Thoracic aorta (tissue), 2 donors: ENCODE data around the gene GABRB2. TPM values are rescaled to one million over a fixed set of nuclear protein-coding genes. Genes with fewer than 3 reads are reported as not detected.

ENCODE experiments used
- ATAC-seq: fragments of 150-250 bp; one replicate; pipeline ENCODE4 v1.8.0; 2017; ENCODE audit warnings: low read depth; ENCODE audit not compliant: insufficient number of reproducible peaks, low FRiP score
- DNase-seq: peaks from one replicate; pipeline ENCODE4 v3.0.0-alpha.2; 2020; ENCODE audit warnings: low spot score
- H3K27ac ChIP-seq, 2 donors: fragments of 200-600 bp; sonication (generic); 1 replicate in 1 of 2; 2 replicates in 1 of 2; pipeline ENCODE4 v1.5.1; 2016; ENCODE audit warnings: mild to moderate bottlenecking in 2 of 2, moderate library complexity in 2 of 2
- H3K27me3 ChIP-seq: fragments of 200-600 bp; sonication (generic); replicated peaks from 2 replicates; pipeline ENCODE4 v1.6.0; 2016; ENCODE audit warnings: mild to moderate bottlenecking; ENCODE audit not compliant: insufficient read depth
- H3K36me3 ChIP-seq: fragments of 200-600 bp; sonication (generic); one replicate; pipeline ENCODE4 v1.5.1; 2016
- H3K4me1 ChIP-seq, 2 donors: fragments of 200-600 bp; sonication (generic); 1 replicate in 1 of 2; 2 replicates in 1 of 2; pipeline versions ENCODE4 v1.5.1 to v1.6.0; 2016; ENCODE audit warnings: low read depth in 2 of 2, mild to moderate bottlenecking in 1 of 2; ENCODE audit not compliant: control insufficient read depth in 1 of 2
- H3K4me3 ChIP-seq: fragments of 200-600 bp; sonication (generic); 2 replicates; pipeline ENCODE4 v1.5.1; 2016; ENCODE audit warnings: mild to moderate bottlenecking
- H3K9me3 ChIP-seq: fragments of 200-600 bp; sonication (generic); 2 replicates; pipeline ENCODE4 v1.5.1; 2016
- CTCF ChIP-seq: fragments of 200-600 bp; sonication (generic); IDR thresholded peaks from one replicate; pipeline ENCODE4 v1.5.1; 2019; ENCODE audit warnings: antibody characterized with exemption
- total RNA-seq, 2 donors: library from RNA; depleted of rRNA; stranded (reverse); fragments of >200 nt; gene quantifications; one replicate each; pipeline versions ENCODE4 v1.1.0 to v1.2.3, GENCODE V29; 2016

Gene GABRB2
- total RNA-seq, 2 donors from 2014 or later = 0.27 to 0.78 TPM

GRCh38 chr5:161414896-161415295, 131.6 kb downstream of the GABRB2 start:
- DNase-seq = no peak

GRCh38 chr5:161414037-161414436, 132.5 kb downstream of the GABRB2 start:
- no peak for TF ChIP-seq CTCF
- DNase-seq (no peak), ATAC-seq (no peak)
- H3K36me3 ChIP-seq = no peaks in the 10 kb centered on the region
- H3K9me3 ChIP-seq = no peaks in the 10 kb centered on the region
- no peak overlapping the region for H3K27ac ChIP-seq
- H3K27me3 ChIP-seq = no peaks in the 10 kb centered on the region
- no peaks in the 10 kb centered on the region for H3K4me1 ChIP-seq
- H3K4me3 ChIP-seq = no peak overlapping the region

More at GRCh38 chr5:161414896-161415295, 131.6 kb downstream of the GABRB2 start:
- ATAC-seq = no peak
- Histone ChIP-seq H3K4me3 (no peak overlapping the region), H3K4me1 (no peaks in the 10 kb centered on the region), H3K27me3 (no peaks in the 10 kb centered on the region), H3K9me3 (no peaks in the 10 kb centered on the region), H3K36me3 (no peaks in the 10 kb centered on the region), H3K27ac (no peak overlapping the region)
- no peak for TF ChIP-seq CTCF

GRCh38 chr5:161412792-161413191, 133.7 kb downstream of the GABRB2 start:
- TF ChIP-seq CTCF = no peak
- no peaks in the 10 kb centered on the region for H3K27me3 ChIP-seq
- H3K27ac ChIP-seq = no peak overlapping the region
- DNase-seq (no peak), ATAC-seq (no peak)
- no peaks in the 10 kb centered on the region for H3K36me3 ChIP-seq
- no peaks in the 10 kb centered on the region for H3K9me3 ChIP-seq
- H3K4me3 ChIP-seq = no peak overlapping the region
- H3K4me1 ChIP-seq = no peaks in the 10 kb centered on the region

GRCh38 chr5:161411156-161411555, 135.4 kb downstream of the GABRB2 start:
- ATAC-seq = no peak
- no peaks in the 10 kb centered on the region for H3K36me3 ChIP-seq
- H3K27me3 ChIP-seq = no peaks in the 10 kb centered on the region
- DNase-seq = no peak
- no peak for TF ChIP-seq CTCF
- H3K4me3 ChIP-seq = no peak overlapping the region
- no peak overlapping the region for H3K27ac ChIP-seq
- no peaks in the 10 kb centered on the region for H3K9me3 ChIP-seq
- H3K4me1 ChIP-seq = no peaks in the 10 kb centered on the region

GRCh38 chr5:161410640-161411039, 135.9 kb downstream of the GABRB2 start:
- no peak for ATAC-seq

More at GRCh38 chr5:161410640-161411039, 135.9 kb downstream of the GABRB2 start:
- Histone ChIP-seq H3K9me3 (no peaks in the 10 kb centered on the region), H3K27ac (no peak overlapping the region), H3K27me3 (no peaks in the 10 kb centered on the region), H3K36me3 (no peaks in the 10 kb centered on the region), H3K4me1 (no peaks in the 10 kb centered on the region), H3K4me3 (no peak overlapping the region)
- no peak for DNase-seq
- TF ChIP-seq CTCF = no peak
